H1 (cell line): ENCODE results near the gene GSK3B.

Experiments
- CEBPB ChIP-seq: IDR thresholded peaks from 2 replicates; pipeline ENCODE4 v1.6.1; 2012; ENCODE audit warnings: low read depth, low read length
- CTCF ChIP-seq, 3 experiments: IDR thresholded peaks; 1 replicate in 2 of 3; 2 replicates in 1 of 3; pipeline versions ENCODE4 v1.5.1 to v1.6.1; 2011; ENCODE audit warnings: low read length in 3 of 3, mild to moderate bottlenecking in 3 of 3, inconsistent platforms in 2 of 3, low read depth in 1 of 3, moderate library complexity in 1 of 3; ENCODE audit not compliant: insufficient read depth in 1 of 3; ENCODE audit errors: control extremely low read depth in 1 of 3
- HDAC6 ChIP-seq: IDR thresholded peaks from one replicate; pipeline ENCODE4 v1.7.1; 2012; ENCODE audit warnings: low read depth, mild to moderate bottlenecking, inconsistent platforms, low read length, moderate library complexity
- MAX ChIP-seq: IDR thresholded peaks from 2 replicates; pipeline ENCODE4 v1.6.1; 2012; ENCODE audit warnings: inconsistent platforms
- POLR2A ChIP-seq, 2 experiments: IDR thresholded peaks; 1 replicate in 1 of 2; 2 replicates in 1 of 2; pipeline ENCODE4 v1.6.1; 2011; ENCODE audit warnings: low read depth in 2 of 2, low read length in 2 of 2, mild to moderate bottlenecking in 2 of 2; ENCODE audit errors: control extremely low read depth in 1 of 2
- POLR2AphosphoS5 ChIP-seq: IDR thresholded peaks from 2 replicates; pipeline ENCODE4 v1.6.1; 2011; ENCODE audit warnings: low read depth, low read length
- TEAD4 ChIP-seq: IDR thresholded peaks from 2 replicates; pipeline ENCODE4 v1.6.1; 2012; ENCODE audit warnings: low read depth, low read length, inconsistent platforms, mixed read lengths

GRCh38 chr3:120040813-120041377 lies 53.4 kb downstream of the GSK3B start:
- TF ChIP-seq MAX (no peak), CTCF (IDR thresholded peaks at IDR 0.05; ENCODE audit: control extremely low read depth in 1 of 3, insufficient read depth in 1 of 3, low read depth in 1 of 3, low read length in 3 of 3) (no peak), POLR2A (IDR thresholded peaks at IDR 0.05; ENCODE audit: control extremely low read depth in 1 of 2, low read depth in 2 of 2, low read length in 2 of 2) (no peak), TEAD4 (no peak), POLR2AphosphoS5 (no peak), HDAC6 (no peak), CEBPB (no peak)
